ENCODE data around the gene ABR.
"Not testable (repeated sequence)": the region's sequence is repeated elsewhere in the genome, so short reads cannot be mapped to it uniquely, and the experiment has no call there.

ABR gene

GRCh38 chr17:1095090-1095852 is 84.5 kb downstream of the ABR start:
- DNase-seq (ENCODE audit: low spot score) = no peak

GRCh38 chr17:1094591-1094990 is 85.2 kb downstream of the ABR start:
- no peak for DNase-seq (ENCODE audit: low spot score)

- no peak for DNase-seq (ENCODE audit: low spot score)
These were observed 87.9 kb downstream of the ABR start for GRCh38 chr17:1091900-1092299.

GRCh38 chr17:1091190-1091534 is 88.6 kb downstream of the ABR start:
- no peak for DNase-seq (ENCODE audit: low spot score)

- DNase-seq (ENCODE audit: low spot score) = no peak
These were observed 89.2 kb downstream of the ABR start for GRCh38 chr17:1090465-1091189.

GRCh38 chr17:1089915-1090314 is 89.9 kb downstream of the ABR start:
- no peak for DNase-seq (ENCODE audit: low spot score)

GRCh38 chr17:1087381-1088241 is 92.2 kb downstream of the ABR start:
- DNase-seq (ENCODE audit: low spot score) = peak; percentile 50

GRCh38 chr17:1083451-1084187 is 96.2 kb downstream of the ABR start:
- DNase-seq (ENCODE audit: low spot score) = peak; percentile 56

- no peak for DNase-seq (ENCODE audit: low spot score)
These were observed 97.2 kb downstream of the ABR start for GRCh38 chr17:1082579-1082978.

GRCh38 chr17:1078831-1079561 is 100.8 kb downstream of the ABR start:
- no peak for DNase-seq (ENCODE audit: low spot score)

GRCh38 chr17:1077986-1078711 is 101.6 kb downstream of the ABR start:
- no peak for DNase-seq (ENCODE audit: low spot score)

- DNase-seq (ENCODE audit: low spot score) = no peak
These were observed 102.2 kb downstream of the ABR start for GRCh38 chr17:1077581-1077985.

GRCh38 chr17:1076982-1077302 is 102.8 kb downstream of the ABR start:
- DNase-seq (ENCODE audit: low spot score) = no peak

GRCh38 chr17:1076299-1076981 is 103.3 kb downstream of the ABR start:
- no peak for DNase-seq (ENCODE audit: low spot score)

GRCh38 chr17:1074886-1075605 is 104.7 kb downstream of the ABR start:
- no peak for DNase-seq (ENCODE audit: low spot score)

GRCh38 chr17:1073963-1074625 is 105.7 kb downstream of the ABR start:
- not testable (repeated sequence) for DNase-seq (ENCODE audit: low spot score)

GRCh38 chr17:1073241-1073962 is 106.4 kb downstream of the ABR start:
- DNase-seq (ENCODE audit: low spot score) = no peak

GRCh38 chr17:1072551-1072961 is 107.2 kb downstream of the ABR start:
- DNase-seq (ENCODE audit: low spot score) = no peak
